OCI-LY3 (cell line): ENCODE data around the gene ZNF416.

Experiments used
- H2AFZ ChIP-seq: fragments of 200-600, 300-600 bp; shearing (Covaris generic); 2 replicates; pipeline ENCODE4 v1.6.0; 2014; ENCODE audit warnings: antibody characterized with exemption, low read depth, low read length
- H3K27ac ChIP-seq: fragments of 200-600, 300-600 bp; sonication (generic); 2 replicates; pipeline ENCODE4 v1.5.1; 2014; ENCODE audit warnings: mild to moderate bottlenecking, low read length, moderate library complexity, mixed read lengths
- H3K27me3 ChIP-seq: fragments of 200-600, 300-600 bp; sonication (generic); 2 replicates; pipeline ENCODE4 v1.6.1; 2014; ENCODE audit warnings: low read depth, low read length, mixed read lengths
- H3K36me3 ChIP-seq: fragments of 200-600, 300-600 bp; sonication (generic); replicated peaks from 2 replicates; pipeline ENCODE3; 2014; ENCODE audit warnings: low read depth, low read length, mixed read lengths
- H3K4me1 ChIP-seq: fragments of 300-600, 200-600 bp; sonication (generic); 2 replicates; pipeline ENCODE4 v1.6.1; 2014; ENCODE audit warnings: low read length, mixed read lengths
- H3K4me2 ChIP-seq: fragments of 200-600, 300-600 bp; sonication (generic); 2 replicates; pipeline ENCODE4 v1.6.1; 2014; ENCODE audit warnings: low read length, mixed read lengths
- H3K4me3 ChIP-seq: fragments of 300-600, 200-600 bp; sonication (generic); 2 replicates; pipeline ENCODE4 v1.5.1; 2014; ENCODE audit warnings: antibody characterized with exemption, mild to moderate bottlenecking, low read length, moderate library complexity
- H3K79me2 ChIP-seq: fragments of 300-600, 200-600 bp; shearing (Covaris generic); 2 replicates; pipeline ENCODE4 v1.6.1; 2014; ENCODE audit warnings: mild to moderate bottlenecking, low read length, mixed read lengths
- H3K9ac ChIP-seq: fragments of 300-600, 200-600 bp; shearing (Covaris generic); 2 replicates; pipeline ENCODE4 v1.6.0; 2014; ENCODE audit warnings: mild to moderate bottlenecking, low read length, moderate library complexity
- H3K9me3 ChIP-seq: fragments of 200-600, 300-600 bp; shearing (Covaris generic); 2 replicates; pipeline ENCODE4 v1.6.1; 2014; ENCODE audit warnings: low read length, mixed read lengths; ENCODE audit not compliant: insufficient read depth
- H4K20me1 ChIP-seq: fragments of 200-600, 300-600 bp; sonication (generic); 2 replicates; pipeline ENCODE4 v1.6.1; 2016; ENCODE audit warnings: low read length, mixed read lengths; ENCODE audit not compliant: insufficient read depth
- EZH2phosphoT487 ChIP-seq: fragments of 200-600 bp; shearing (Covaris generic); IDR thresholded peaks from 2 replicates; pipeline ENCODE4 v1.6.1; 2018; ENCODE audit warnings: antibody characterized with exemption, mixed run types, low read depth
- TF ChIP-seq, protein P1 (sequence below): fragments of 200-600, 300-600 bp; sonication (generic); IDR thresholded peaks from 2 replicates; pipeline ENCODE4 v1.5.1; 2014; ENCODE audit warnings: antibody characterized with exemption, low read length, low read depth

ZNF416 gene

GRCh38 chr19:57576661-57577060 lies 2.0 kb downstream of the ZNF416 start:
- H3K9me3 ChIP-seq, result peaks cover 70% of the 10 kb centered on the region
- no peaks in the 10 kb centered on the region for H4K20me1 ChIP-seq
- peaks cover 9% of the 10 kb centered on the region for H3K4me1 ChIP-seq
- TF ChIP-seq, protein P1, sequence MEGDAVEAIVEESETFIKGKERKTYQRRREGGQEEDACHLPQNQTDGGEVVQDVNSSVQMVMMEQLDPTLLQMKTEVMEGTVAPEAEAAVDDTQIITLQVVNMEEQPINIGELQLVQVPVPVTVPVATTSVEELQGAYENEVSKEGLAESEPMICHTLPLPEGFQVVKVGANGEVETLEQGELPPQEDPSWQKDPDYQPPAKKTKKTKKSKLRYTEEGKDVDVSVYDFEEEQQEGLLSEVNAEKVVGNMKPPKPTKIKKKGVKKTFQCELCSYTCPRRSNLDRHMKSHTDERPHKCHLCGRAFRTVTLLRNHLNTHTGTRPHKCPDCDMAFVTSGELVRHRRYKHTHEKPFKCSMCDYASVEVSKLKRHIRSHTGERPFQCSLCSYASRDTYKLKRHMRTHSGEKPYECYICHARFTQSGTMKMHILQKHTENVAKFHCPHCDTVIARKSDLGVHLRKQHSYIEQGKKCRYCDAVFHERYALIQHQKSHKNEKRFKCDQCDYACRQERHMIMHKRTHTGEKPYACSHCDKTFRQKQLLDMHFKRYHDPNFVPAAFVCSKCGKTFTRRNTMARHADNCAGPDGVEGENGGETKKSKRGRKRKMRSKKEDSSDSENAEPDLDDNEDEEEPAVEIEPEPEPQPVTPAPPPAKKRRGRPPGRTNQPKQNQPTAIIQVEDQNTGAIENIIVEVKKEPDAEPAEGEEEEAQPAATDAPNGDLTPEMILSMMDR, result no peak
- TF ChIP-seq EZH2phosphoT487, result no peak
- peaks cover 21% of the 10 kb centered on the region for H3K79me2 ChIP-seq
- no peak overlapping the region for H3K27ac ChIP-seq
- H3K4me3 ChIP-seq, result no peak overlapping the region
- H3K4me2 ChIP-seq, result no peak overlapping the region
- no peaks in the 10 kb centered on the region for H3K27me3 ChIP-seq
- no peak overlapping the region for H3K9ac ChIP-seq
- peaks cover 68% of the 10 kb centered on the region for H3K36me3 ChIP-seq
- no peak overlapping the region for H2AFZ ChIP-seq

DNA sequence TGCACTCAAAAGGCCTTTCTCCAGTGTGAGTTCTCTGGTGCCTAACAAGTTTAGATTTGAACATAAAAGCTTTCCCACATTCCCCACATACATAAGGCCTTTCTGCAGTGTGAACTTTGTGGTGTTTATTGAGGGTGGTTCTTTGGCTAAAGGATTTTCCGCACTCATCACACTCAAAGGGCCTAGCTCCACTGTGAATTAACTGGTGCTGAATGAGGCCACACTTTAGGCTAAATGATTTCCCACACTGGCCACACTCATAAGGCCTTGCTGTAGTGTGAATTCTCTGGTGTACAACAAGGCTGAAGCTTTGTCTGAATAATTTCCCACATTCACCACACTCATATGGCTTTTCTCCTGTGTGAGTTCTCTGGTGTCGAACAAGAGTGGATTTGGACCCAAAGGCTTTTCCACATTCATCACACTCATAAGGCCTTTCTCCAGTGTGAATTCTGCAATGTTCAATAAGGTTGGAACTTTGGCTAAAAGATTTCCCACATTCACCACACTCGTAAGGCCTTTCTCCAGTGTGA lies 6.2 kb downstream of the ZNF416 start:
- no peaks in the 10 kb centered on the region for H4K20me1 ChIP-seq
- no peaks in the 10 kb centered on the region for H3K4me1 ChIP-seq
- H3K27me3 ChIP-seq, result no peaks in the 10 kb centered on the region
- no peak overlapping the region for H3K4me2 ChIP-seq
- no peak overlapping the region for H3K27ac ChIP-seq
- no peak for TF ChIP-seq EZH2phosphoT487
- TF ChIP-seq, protein P1, result no peak
- no peak overlapping the region for H3K4me3 ChIP-seq
- no peak overlapping the region for H2AFZ ChIP-seq
- H3K36me3 ChIP-seq, result peaks cover 76% of the 10 kb centered on the region
- peaks cover 9% of the 10 kb centered on the region for H3K79me2 ChIP-seq
- H3K9me3 ChIP-seq, result peaks cover 90% of the 10 kb centered on the region
- no peak overlapping the region for H3K9ac ChIP-seq

DNA sequence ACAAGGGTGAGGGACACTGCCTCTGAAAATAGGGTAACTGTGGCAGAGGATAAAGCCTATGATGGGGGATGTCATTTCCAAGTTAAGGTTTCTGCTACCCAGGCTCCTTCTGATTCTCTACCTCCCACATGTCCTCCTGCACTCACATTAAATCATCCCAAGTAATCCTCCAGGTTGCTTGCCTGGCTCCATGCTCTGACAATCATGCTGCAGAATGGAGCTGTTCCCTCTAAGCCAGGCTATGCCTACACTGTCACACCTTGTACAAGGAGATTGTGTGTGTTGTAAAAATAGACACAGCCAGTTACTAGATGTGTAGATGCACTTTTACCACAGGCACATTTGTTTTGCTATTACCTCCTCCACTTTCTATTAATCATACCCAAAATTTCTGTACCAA lies 8.0 kb downstream of the ZNF416 start:
- no peak overlapping the region for H3K4me2 ChIP-seq
- H3K9ac ChIP-seq, result no peak overlapping the region
- TF ChIP-seq, protein P1, result no peak
- TF ChIP-seq EZH2phosphoT487, result no peak
- no peaks in the 10 kb centered on the region for H4K20me1 ChIP-seq
- no peaks in the 10 kb centered on the region for H3K27me3 ChIP-seq
- H3K27ac ChIP-seq, result no peak overlapping the region
- no peak overlapping the region for H2AFZ ChIP-seq
- H3K4me3 ChIP-seq, result no peak overlapping the region
- no peaks in the 10 kb centered on the region for H3K4me1 ChIP-seq
- H3K79me2 ChIP-seq, result no peaks in the 10 kb centered on the region
- peaks cover 60% of the 10 kb centered on the region for H3K36me3 ChIP-seq
- H3K9me3 ChIP-seq, result peaks cover 93% of the 10 kb centered on the region

GRCh38 chr19:57566396-57567265 lies 12.1 kb downstream of the ZNF416 start:
- H3K4me2 ChIP-seq, result no peak overlapping the region
- H2AFZ ChIP-seq, result no peak overlapping the region
- peaks cover 24% of the 10 kb centered on the region for H3K36me3 ChIP-seq
- no peak overlapping the region for H3K27ac ChIP-seq
- H3K79me2 ChIP-seq, result no peaks in the 10 kb centered on the region
- no peak overlapping the region for H3K9ac ChIP-seq
- H3K27me3 ChIP-seq, result no peaks in the 10 kb centered on the region
- H3K9me3 ChIP-seq, result peaks cover 81% of the 10 kb centered on the region
- no peaks in the 10 kb centered on the region for H4K20me1 ChIP-seq
- TF ChIP-seq EZH2phosphoT487, result no peak
- TF ChIP-seq, protein P1, result no peak
- H3K4me3 ChIP-seq, result no peak overlapping the region
- H3K4me1 ChIP-seq, result no peaks in the 10 kb centered on the region
